NOMO-1 treated with DMSO at 0.1 percent for 48 hours (cell line): Measurements from ENCODE around the gene EBPL.
"Not testable (repeated sequence)": the region's sequence is repeated elsewhere in the genome, so short reads cannot be mapped to it uniquely, and the experiment has no call there.

Experiments
- DNase-seq: peaks from one replicate; lab custom pipeline; 2025; ENCODE audit not compliant: unreplicated experiment; lab: John Stamatoyannopoulos, UW

EBPL gene

GRCh38 chr13:49690995-49691784 is at the start of gene EBPL:
TSS of gene EBPL (minus strand) at chr13:49691486. CDS start at chr13:49691424, 62 bp downstream.
- peak; percentile 80 for DNase-seq

GRCh38 chr13:49740870-49741269 is 49.6 kb upstream of the EBPL start:
- DNase-seq: peak; percentile 13

- DNase-seq: no peak
Measured at GRCh38 chr13:49739498-49740187, 48.4 kb upstream of the EBPL start.

- DNase-seq: no peak
Measured at GRCh38 chr13:49733181-49733951, 42.1 kb upstream of the EBPL start.

- DNase-seq: no peak
Measured at GRCh38 chr13:49731766-49732165, 40.5 kb upstream of the EBPL start.

GRCh38 chr13:49716615-49717014 is 25.3 kb upstream of the EBPL start:
- no peak for DNase-seq

- no peak for DNase-seq
Measured at GRCh38 chr13:49714757-49715156, 23.5 kb upstream of the EBPL start.

- DNase-seq: peak; percentile 1
Measured at GRCh38 chr13:49711218-49711863, 20.1 kb upstream of the EBPL start.

GRCh38 chr13:49704264-49704663 is 13.0 kb upstream of the EBPL start:
- not testable (repeated sequence) for DNase-seq

GRCh38 chr13:49701491-49701890 is 10.2 kb upstream of the EBPL start:
- no peak for DNase-seq

GRCh38 chr13:49697468-49697867 is 6.2 kb upstream of the EBPL start:
- DNase-seq: no peak

- DNase-seq: peak; percentile 15
Measured at GRCh38 chr13:49694446-49694845, 3.2 kb upstream of the EBPL start.

- no peak for DNase-seq
Measured at GRCh38 chr13:49693877-49694276, 2.6 kb upstream of the EBPL start.

- no peak for DNase-seq
Measured at GRCh38 chr13:49693191-49693733, 2.0 kb upstream of the EBPL start.

- peak; percentile 41 for DNase-seq
Measured at GRCh38 chr13:49690133-49690994, 922 bp downstream of the EBPL start.

- DNase-seq: no peak
Measured at GRCh38 chr13:49683489-49683888, 7.8 kb downstream of the EBPL start.

GRCh38 chr13:49681842-49682435 is 9.3 kb downstream of the EBPL start:
- DNase-seq: no peak

- DNase-seq: no peak
Measured at GRCh38 chr13:49679246-49679645, 12.0 kb downstream of the EBPL start.

GRCh38 chr13:49678191-49678914 is 12.9 kb downstream of the EBPL start:
- no peak for DNase-seq
